Natural killer cell treated with Interleukin-12 subunit alpha and Interleukin-12 subunit beta and Interleukin-15 and Interleukin-18, amount 100 ng/mL, for 72 hours (primary cell): Measurements from ENCODE around the gene SVEP1. TPM values are rescaled to one million over a fixed set of nuclear protein-coding genes. Genes with fewer than 3 reads are reported as not detected.
A peak's percentile ranks its signal among the peaks of the same experiment; 100 is the strongest.

Source experiments
- ATAC-seq, 2 donors: fragments of 150-1000 bp; cut with Tn5 transposase in 1 of 2; sonication (Bioruptor Pico), chemical (Tn5 transposase) in 1 of 2; 2 replicates each; pipeline ENCODE4 v1.10.0; 2021
- DNase-seq: peaks from one replicate; pipeline ENCODE4 v3.0.0; 2022; ENCODE audit warnings: low spot score
- H3K27ac Mint-ChIP-seq, 2 donors: 1 replicate in 1 of 2; 2 replicates in 1 of 2; pipeline ENCODE4 v1.8.0; 2022; ENCODE audit warnings: mixed read lengths in 2 of 2, mild to moderate bottlenecking in 1 of 2, moderate library complexity in 1 of 2
- H3K27me3 Mint-ChIP-seq, 2 donors: 1 replicate in 1 of 2; 2 replicates in 1 of 2; pipeline ENCODE4 v1.8.0; 2022; ENCODE audit warnings: mixed read lengths in 2 of 2
- H3K36me3 Mint-ChIP-seq: one replicate; pipeline ENCODE4 v1.8.0; 2022; ENCODE audit warnings: mixed read lengths
- H3K4me1 Mint-ChIP-seq, 2 donors: 1 replicate in 1 of 2; 2 replicates in 1 of 2; pipeline ENCODE4 v1.8.0; 2022; ENCODE audit warnings: low read depth in 2 of 2, mixed read lengths in 2 of 2, mild to moderate bottlenecking in 1 of 2
- H3K4me3 Mint-ChIP-seq: one replicate; pipeline ENCODE4 v1.8.0; 2022; ENCODE audit warnings: mixed read lengths
- H3K9me3 Mint-ChIP-seq: 2 replicates; pipeline ENCODE4 v1.8.0; 2022; ENCODE audit warnings: mixed read lengths
- total RNA-seq, 2 donors: library from RNA; stranded (reverse); gene quantifications; one replicate each; pipeline ENCODE4 v1.2.3, GENCODE V29; 2022

The SVEP1 gene
- total RNA-seq, 2 donors from 2014 or later = not detected

DNA sequence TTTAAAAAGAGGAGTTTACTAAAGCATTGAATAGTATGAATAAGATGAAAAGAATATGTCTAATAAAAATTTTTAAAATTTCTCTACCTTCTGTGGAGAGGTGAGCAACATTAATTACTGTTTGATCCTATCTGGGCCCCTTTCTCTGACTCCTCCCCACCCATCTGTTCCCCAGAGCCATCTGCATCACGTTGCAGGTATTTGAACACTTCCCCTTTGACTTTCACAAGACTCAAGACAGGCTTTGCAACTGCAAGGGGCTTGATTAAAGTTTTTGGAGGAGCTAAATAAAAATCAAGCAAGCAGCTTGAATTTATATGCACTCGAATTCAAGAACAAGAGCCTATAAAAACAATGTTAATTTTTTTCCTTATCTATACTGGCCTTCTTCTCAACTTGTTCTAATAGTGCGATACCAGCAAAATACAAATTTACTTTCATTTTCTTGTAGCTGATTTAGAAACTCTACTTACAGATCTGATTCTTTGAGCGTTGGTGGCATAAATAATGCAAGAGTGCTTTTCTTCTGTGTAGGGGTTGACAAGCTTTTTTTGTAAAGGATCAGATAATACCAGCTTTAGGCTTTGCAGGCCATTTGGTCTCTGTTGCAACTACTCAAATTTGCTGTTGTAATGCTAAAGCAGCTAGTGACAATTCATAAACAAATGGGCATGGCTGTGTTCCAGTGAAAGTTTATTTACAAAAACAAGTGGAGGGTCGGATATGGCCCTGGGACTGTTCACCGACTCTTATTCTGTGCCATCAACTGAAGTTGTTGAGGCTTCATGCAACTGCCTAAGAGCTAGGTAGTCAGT is 263.1 kb downstream of the SVEP1 start:
- Mint-ChIP-seq H3K9me3 (no peaks in the 10 kb centered on the region), H3K27ac (no peak overlapping the region), H3K27me3 (no peaks in the 10 kb centered on the region), H3K4me1 (peaks cover 7% of the 10 kb centered on the region in 2 donors), H3K36me3 (no peaks in the 10 kb centered on the region), H3K4me3 (peak overlapping the region; percentile 46)
- DNase-seq (no peak), ATAC-seq (no peak)

Other genes starting within 250 kb of the SVEP1 start
- not detected for gene TXNDC8, start 241.9 kb downstream of the SVEP1 start, total RNA-seq
- not detected for gene MUSK, start 89.0 kb upstream of the SVEP1 start, total RNA-seq